K562 (cell line): ENCODE data around the gene TOX2. TPM values are rescaled to one million over a fixed set of nuclear protein-coding genes. Genes with fewer than 3 reads are reported as not detected.
A peak's percentile ranks its signal among the peaks of the same experiment; 100 is the strongest.

Experiments used
- ELF4 ChIP-seq: fragments of 450-650 bp; formaldehyde crosslinking; IDR thresholded peaks from 2 replicates; pipeline ENCODE4 v1.4.0; 2022; ENCODE audit warnings: missing genetic modification characterization
- FOXA3 ChIP-seq, 2 experiments: fragments of 450-650 bp in 1 of 2; sonication (generic) in 1 of 2; formaldehyde crosslinking; IDR thresholded peaks in 1 of 2; conservative IDR thresholded peaks in 1 of 2; 2 replicates each; pipeline versions ENCODE4 v1.4.0 to v1.8.0; 2020 to 2022; ENCODE audit warnings: mild to moderate bottlenecking in 2 of 2, missing genetic modification reagents in 1 of 2
- GABPA ChIP-seq: fragments of 200-800 bp; sonication (Bioruptor generic); conservative IDR thresholded peaks from 2 replicates; pipeline ENCODE4 v1.6.1; 2016; ENCODE audit warnings: low read depth, missing genetic modification characterization, missing compliant biosample characterization
- NFXL1 ChIP-seq: fragments of 450-650 bp; formaldehyde crosslinking; IDR thresholded peaks from 2 replicates; pipeline ENCODE4 v1.4.0; 2021; ENCODE audit warnings: mild to moderate bottlenecking
- PHF20 ChIP-seq: fragments of 450-650 bp; IDR thresholded peaks from 2 replicates; pipeline ENCODE4 v1.6.1; 2018; ENCODE audit not compliant: partially characterized antibody
- SMC3 ChIP-seq: conservative IDR thresholded peaks from 2 replicates; pipeline ENCODE4 v1.6.1; 2011; ENCODE audit warnings: low read depth, low read length, improper control_type of control experiment; ENCODE audit not compliant: insufficient read depth
- TBP ChIP-seq: optimal IDR thresholded peaks from 2 replicates; pipeline ENCODE3; 2011; ENCODE audit warnings: low read depth, low read length, improper control_type of control experiment
- TCFL5 ChIP-seq: fragments of 250-450 bp; sonication (Bioruptor Pico); conservative IDR thresholded peaks from 2 replicates; pipeline ENCODE4 v1.6.1; 2021; ENCODE audit warnings: mild to moderate bottlenecking, moderate library complexity, matching md5 sums
- TSC22D4 ChIP-seq: fragments of 450-650 bp; IDR thresholded peaks from 2 replicates; pipeline ENCODE4 v1.6.1; 2016; ENCODE audit warnings: missing genetic modification characterization, missing biosample characterization, control low read depth
- ZBTB8A ChIP-seq: fragments of 450-650 bp; IDR thresholded peaks from 2 replicates; pipeline ENCODE4 v1.6.1; 2018; ENCODE audit warnings: mild to moderate bottlenecking, moderate library complexity; ENCODE audit not compliant: partially characterized antibody
- ZNF133 ChIP-seq: fragments of 250-450 bp; sonication (Bioruptor Pico); IDR thresholded peaks from 2 replicates; pipeline ENCODE4 v1.4.0; 2020; ENCODE audit warnings: mild to moderate bottlenecking
- ZNF408 ChIP-seq: fragments of 250-450 bp; sonication (Bioruptor Pico); IDR thresholded peaks from 2 replicates; pipeline ENCODE4 v1.4.0; 2020; ENCODE audit warnings: low read depth, mild to moderate bottlenecking, moderate library complexity
- ZNF431 ChIP-seq: sonication (generic); formaldehyde crosslinking; IDR thresholded peaks from 2 replicates; pipeline ENCODE4 v1.8.0; 2022; ENCODE audit warnings: mild to moderate bottlenecking, missing genetic modification reagents
- ZNF76 ChIP-seq: fragments of 250-450 bp; sonication (Bioruptor Pico); IDR thresholded peaks from 2 replicates; pipeline ENCODE4 v1.4.0; 2020; ENCODE audit warnings: mild to moderate bottlenecking, moderate library complexity, borderline replicate concordance
- polyA plus RNA-seq, 8 experiments: library from polyadenylated mRNA; depleted of rRNA in 4 of 8; stranded (reverse) in 5 of 8; unstranded in 3 of 8; fragments of >200 nt; fragmentation: Nextera tagmentation in 2 of 8; fragmentation: Illumina TruSeq in 1 of 8; extraction: Ambion mirVana in 2 of 8; extraction: Trizol in 1 of 8; gene quantifications; 2 replicates each; pipeline versions ENCODE4 v1.2.1 to v1.2.3, GENCODE V29; 2011 to 2014; ENCODE audit warnings: inconsistent platforms in 1 of 8, missing spikeins in 1 of 8
- total RNA-seq, 7 experiments: library from RNA; depleted of rRNA in 6 of 7; stranded (reverse); fragments of >200 nt in 6 of 7; fragmentation: Illumina TruSeq in 2 of 7; extraction: Trizol in 2 of 7; gene quantifications; 2 replicates each; pipeline versions ENCODE4 v1.2.1 to v1.2.3, GENCODE V29; 2011 to 2021; ENCODE audit warnings: low replicate concordance in 1 of 7
- TF ChIP-seq, protein P1 (sequence below): fragments of 450-650 bp; IDR thresholded peaks from 2 replicates; pipeline ENCODE4 v1.7.1; 2018; ENCODE audit warnings: mild to moderate bottlenecking, low read depth; ENCODE audit not compliant: partially characterized antibody
- TF ChIP-seq, protein P2 (sequence below): fragments of 450-650 bp; formaldehyde crosslinking; IDR thresholded peaks from 2 replicates; pipeline ENCODE4 v1.4.0; 2022; ENCODE audit warnings: mild to moderate bottlenecking, moderate library complexity
- TF ChIP-seq, protein P3 (sequence below): fragments of 450-650 bp; IDR thresholded peaks from 2 replicates; pipeline ENCODE4 v1.6.1; 2014; ENCODE audit warnings: low read depth, mild to moderate bottlenecking, moderate library complexity, borderline replicate concordance
- TF ChIP-seq, protein P4 (sequence below): IDR thresholded peaks from 2 replicates; pipeline ENCODE4 v1.6.1; 2014; ENCODE audit warnings: antibody characterized with exemption
- TF ChIP-seq, protein P5 (sequence below): fragments of 450-650 bp; formaldehyde crosslinking; conservative IDR thresholded peaks from 2 replicates; pipeline ENCODE4 v1.4.0; 2022; ENCODE audit warnings: mild to moderate bottlenecking, missing genetic modification characterization

TOX2 gene
- total and polyA plus RNA-seq, 9 of the 15 experiments (the other 6 are each of a cell fraction or from before 2014, with no cell fraction given) = not detected

DNA sequence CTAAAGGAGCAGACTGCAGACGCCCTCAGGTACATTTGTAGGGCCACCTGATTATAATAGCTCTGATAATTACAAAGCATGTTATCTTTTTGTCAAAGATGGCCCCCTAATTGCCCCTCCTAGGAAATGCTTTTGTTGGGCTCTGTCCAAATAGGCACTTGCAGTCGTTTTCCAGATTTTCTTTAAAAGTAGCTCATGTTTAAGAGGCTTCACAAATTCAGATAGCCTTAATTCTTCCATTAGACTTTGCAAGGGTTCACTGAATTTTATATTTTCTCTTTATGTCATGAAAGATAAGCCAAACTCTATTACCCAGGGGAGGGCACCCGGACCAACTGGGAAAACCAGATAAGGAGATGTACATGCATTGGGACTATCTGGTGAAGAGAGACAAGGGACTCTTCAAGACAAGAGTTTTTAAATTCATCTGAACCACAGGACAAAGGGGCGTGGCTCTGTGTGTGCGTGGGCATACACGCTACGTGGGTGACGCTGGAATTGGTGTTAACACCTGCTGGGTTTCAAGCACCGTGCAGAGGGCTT is 95.6 kb downstream of the TOX2 start (continued):
- TF ChIP-seq, protein P1, sequence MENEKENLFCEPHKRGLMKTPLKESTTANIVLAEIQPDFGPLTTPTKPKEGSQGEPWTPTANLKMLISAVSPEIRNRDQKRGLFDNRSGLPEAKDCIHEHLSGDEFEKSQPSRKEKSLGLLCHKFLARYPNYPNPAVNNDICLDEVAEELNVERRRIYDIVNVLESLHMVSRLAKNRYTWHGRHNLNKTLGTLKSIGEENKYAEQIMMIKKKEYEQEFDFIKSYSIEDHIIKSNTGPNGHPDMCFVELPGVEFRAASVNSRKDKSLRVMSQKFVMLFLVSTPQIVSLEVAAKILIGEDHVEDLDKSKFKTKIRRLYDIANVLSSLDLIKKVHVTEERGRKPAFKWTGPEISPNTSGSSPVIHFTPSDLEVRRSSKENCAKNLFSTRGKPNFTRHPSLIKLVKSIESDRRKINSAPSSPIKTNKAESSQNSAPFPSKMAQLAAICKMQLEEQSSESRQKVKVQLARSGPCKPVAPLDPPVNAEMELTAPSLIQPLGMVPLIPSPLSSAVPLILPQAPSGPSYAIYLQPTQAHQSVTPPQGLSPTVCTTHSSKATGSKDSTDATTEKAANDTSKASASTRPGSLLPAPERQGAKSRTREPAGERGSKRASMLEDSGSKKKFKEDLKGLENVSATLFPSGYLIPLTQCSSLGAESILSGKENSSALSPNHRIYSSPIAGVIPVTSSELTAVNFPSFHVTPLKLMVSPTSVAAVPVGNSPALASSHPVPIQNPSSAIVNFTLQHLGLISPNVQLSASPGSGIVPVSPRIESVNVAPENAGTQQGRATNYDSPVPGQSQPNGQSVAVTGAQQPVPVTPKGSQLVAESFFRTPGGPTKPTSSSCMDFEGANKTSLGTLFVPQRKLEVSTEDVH = no peak
- TF ChIP-seq, protein P2, sequence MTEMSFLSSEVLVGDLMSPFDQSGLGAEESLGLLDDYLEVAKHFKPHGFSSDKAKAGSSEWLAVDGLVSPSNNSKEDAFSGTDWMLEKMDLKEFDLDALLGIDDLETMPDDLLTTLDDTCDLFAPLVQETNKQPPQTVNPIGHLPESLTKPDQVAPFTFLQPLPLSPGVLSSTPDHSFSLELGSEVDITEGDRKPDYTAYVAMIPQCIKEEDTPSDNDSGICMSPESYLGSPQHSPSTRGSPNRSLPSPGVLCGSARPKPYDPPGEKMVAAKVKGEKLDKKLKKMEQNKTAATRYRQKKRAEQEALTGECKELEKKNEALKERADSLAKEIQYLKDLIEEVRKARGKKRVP (CRISPR knock-in tag) = no peak
- TF ChIP-seq, protein P3, sequence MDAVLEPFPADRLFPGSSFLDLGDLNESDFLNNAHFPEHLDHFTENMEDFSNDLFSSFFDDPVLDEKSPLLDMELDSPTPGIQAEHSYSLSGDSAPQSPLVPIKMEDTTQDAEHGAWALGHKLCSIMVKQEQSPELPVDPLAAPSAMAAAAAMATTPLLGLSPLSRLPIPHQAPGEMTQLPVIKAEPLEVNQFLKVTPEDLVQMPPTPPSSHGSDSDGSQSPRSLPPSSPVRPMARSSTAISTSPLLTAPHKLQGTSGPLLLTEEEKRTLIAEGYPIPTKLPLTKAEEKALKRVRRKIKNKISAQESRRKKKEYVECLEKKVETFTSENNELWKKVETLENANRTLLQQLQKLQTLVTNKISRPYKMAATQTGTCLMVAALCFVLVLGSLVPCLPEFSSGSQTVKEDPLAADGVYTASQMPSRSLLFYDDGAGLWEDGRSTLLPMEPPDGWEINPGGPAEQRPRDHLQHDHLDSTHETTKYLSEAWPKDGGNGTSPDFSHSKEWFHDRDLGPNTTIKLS = no peak
- no peak for TF ChIP-seq NFXL1 (CRISPR knock-in tag)
- TF ChIP-seq ZBTB8A = no peak
- peak; percentile 33; the same call in 1 of the 2 replicates for TF ChIP-seq GABPA
- TF ChIP-seq ZNF76 (CRISPR knock-in tag) = no peak
- TF ChIP-seq ELF4 (CRISPR knock-in tag) = no peak
- TF ChIP-seq ZNF431 (CRISPR knock-in tag) = no peak
- TF ChIP-seq TBP = no peak
- no peak for TF ChIP-seq TCFL5 (CRISPR knock-in tag)
- no peak for TF ChIP-seq TSC22D4 (tag)
- TF ChIP-seq, protein P4, sequence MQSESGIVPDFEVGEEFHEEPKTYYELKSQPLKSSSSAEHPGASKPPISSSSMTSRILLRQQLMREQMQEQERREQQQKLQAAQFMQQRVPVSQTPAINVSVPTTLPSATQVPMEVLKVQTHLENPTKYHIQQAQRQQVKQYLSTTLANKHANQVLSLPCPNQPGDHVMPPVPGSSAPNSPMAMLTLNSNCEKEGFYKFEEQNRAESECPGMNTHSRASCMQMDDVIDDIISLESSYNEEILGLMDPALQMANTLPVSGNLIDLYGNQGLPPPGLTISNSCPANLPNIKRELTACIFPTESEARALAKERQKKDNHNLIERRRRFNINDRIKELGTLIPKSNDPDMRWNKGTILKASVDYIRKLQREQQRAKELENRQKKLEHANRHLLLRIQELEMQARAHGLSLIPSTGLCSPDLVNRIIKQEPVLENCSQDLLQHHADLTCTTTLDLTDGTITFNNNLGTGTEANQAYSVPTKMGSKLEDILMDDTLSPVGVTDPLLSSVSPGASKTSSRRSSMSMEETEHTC = no peak
- peak in 1 of 2 experiments; percentile 84; a peak in 2 of 4 replicates for TF ChIP-seq FOXA3 (CRISPR knock-in tag; conservative IDR thresholded peaks at IDR 0.05 in 1 of 2, IDR thresholded peaks at IDR 0.05 in 1 of 2)
- TF ChIP-seq, protein P5, sequence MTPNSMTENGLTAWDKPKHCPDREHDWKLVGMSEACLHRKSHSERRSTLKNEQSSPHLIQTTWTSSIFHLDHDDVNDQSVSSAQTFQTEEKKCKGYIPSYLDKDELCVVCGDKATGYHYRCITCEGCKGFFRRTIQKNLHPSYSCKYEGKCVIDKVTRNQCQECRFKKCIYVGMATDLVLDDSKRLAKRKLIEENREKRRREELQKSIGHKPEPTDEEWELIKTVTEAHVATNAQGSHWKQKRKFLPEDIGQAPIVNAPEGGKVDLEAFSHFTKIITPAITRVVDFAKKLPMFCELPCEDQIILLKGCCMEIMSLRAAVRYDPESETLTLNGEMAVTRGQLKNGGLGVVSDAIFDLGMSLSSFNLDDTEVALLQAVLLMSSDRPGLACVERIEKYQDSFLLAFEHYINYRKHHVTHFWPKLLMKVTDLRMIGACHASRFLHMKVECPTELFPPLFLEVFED = no peak
- TF ChIP-seq SMC3 = no peak
- no peak for TF ChIP-seq PHF20
- TF ChIP-seq ZNF133 (CRISPR knock-in tag) = no peak
- no peak for TF ChIP-seq ZNF408 (CRISPR knock-in tag)
